ENCODE measurements around the gene VPS50.

DNA sequence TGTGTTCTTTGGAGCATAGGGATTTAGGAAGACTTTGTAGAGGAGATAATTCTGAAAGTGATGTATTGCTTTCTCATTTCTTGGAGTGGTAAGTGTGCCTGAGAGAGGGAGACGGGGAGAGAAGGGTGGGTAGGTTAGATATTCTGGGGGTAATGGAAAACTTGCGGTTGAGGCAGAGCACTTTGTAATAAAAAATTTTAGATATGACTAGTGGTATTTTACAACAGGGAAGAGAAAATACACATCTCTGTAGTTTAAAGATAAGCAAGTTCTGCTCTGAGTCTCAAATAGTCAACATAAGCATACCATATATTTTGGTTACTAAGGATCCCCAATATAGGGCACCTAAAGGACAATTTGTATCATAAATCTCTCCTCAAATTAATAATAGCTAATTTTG is 6.6 kb downstream of the VPS50 start:
- TF ChIP-seq POLR2A (IDR thresholded peaks at IDR 0.05; ENCODE audit: low read depth) (no peak), CTCF (IDR thresholded peaks at IDR 0.05) (no peak), EP300 (IDR thresholded peaks at IDR 0.05) (no peak), POLR2AphosphoS5 (IDR thresholded peaks at IDR 0.05) (no peak)

Measured in esophagus muscularis mucosa (tissue), 4 donors.